Raji (cell line): ENCODE measurements around the gene TNS3.
A peak's percentile ranks its signal among the peaks of the same experiment; 100 is the strongest.

Experiments used
- POLR2A ChIP-seq: IDR thresholded peaks from 2 replicates; pipeline ENCODE4 v1.6.1; 2011; ENCODE audit warnings: low read depth, low read length, control low read depth; ENCODE audit not compliant: insufficient read depth

TNS3 gene

GRCh38 chr7:47581804-47582763 lies at the start of gene TNS3:
Gene TNS3 (minus strand): TSS chr7:47582111. CDS start chr7:47439636, 142,475 bp downstream.
- TF ChIP-seq POLR2A = peak; percentile 53

GRCh38 chr7:47631711-47632110 lies 49.8 kb upstream of the TNS3 start:
- no peak for TF ChIP-seq POLR2A

- TF ChIP-seq POLR2A = no peak
These were observed 45.8 kb upstream of the TNS3 start for GRCh38 chr7:47627580-47628283.

- no peak for TF ChIP-seq POLR2A
These were observed 44.2 kb upstream of the TNS3 start for GRCh38 chr7:47625861-47626715.

- TF ChIP-seq POLR2A = no peak
These were observed 42.8 kb upstream of the TNS3 start for GRCh38 chr7:47624689-47625088.

GRCh38 chr7:47622946-47623640 lies 41.2 kb upstream of the TNS3 start:
- no peak for TF ChIP-seq POLR2A

GRCh38 chr7:47622586-47622945 lies 40.7 kb upstream of the TNS3 start:
- TF ChIP-seq POLR2A = no peak

GRCh38 chr7:47621979-47622561 lies 40.2 kb upstream of the TNS3 start:
- TF ChIP-seq POLR2A = 0 out of 2 replicates have a peak, but pooled peaks have one; percentile 17

- TF ChIP-seq POLR2A = no peak
These were observed 39.4 kb upstream of the TNS3 start for GRCh38 chr7:47621347-47621746.

- no peak for TF ChIP-seq POLR2A
These were observed 37.9 kb upstream of the TNS3 start for GRCh38 chr7:47619806-47620205.

GRCh38 chr7:47617131-47617530 lies 35.2 kb upstream of the TNS3 start:
- no peak for TF ChIP-seq POLR2A

GRCh38 chr7:47614450-47614849 lies 32.5 kb upstream of the TNS3 start:
- TF ChIP-seq POLR2A = no peak

GRCh38 chr7:47611045-47611511 lies 29.2 kb upstream of the TNS3 start:
- no peak for TF ChIP-seq POLR2A

- TF ChIP-seq POLR2A = no peak
These were observed 28.7 kb upstream of the TNS3 start for GRCh38 chr7:47610506-47611044.

- no peak for TF ChIP-seq POLR2A
These were observed 28.0 kb upstream of the TNS3 start for GRCh38 chr7:47609803-47610452.
